ENCODE results near the gene GPRC5C. TPM values are rescaled to one million over a fixed set of nuclear protein-coding genes. Genes with fewer than 3 reads are reported as not detected.
"Not testable (repeated sequence)": the region's sequence is repeated elsewhere in the genome, so short reads cannot be mapped to it uniquely, and the experiment has no call there.

The GPRC5C gene
- total RNA-seq, 1 donor from 2014 or later: 243 TPM

DNA sequence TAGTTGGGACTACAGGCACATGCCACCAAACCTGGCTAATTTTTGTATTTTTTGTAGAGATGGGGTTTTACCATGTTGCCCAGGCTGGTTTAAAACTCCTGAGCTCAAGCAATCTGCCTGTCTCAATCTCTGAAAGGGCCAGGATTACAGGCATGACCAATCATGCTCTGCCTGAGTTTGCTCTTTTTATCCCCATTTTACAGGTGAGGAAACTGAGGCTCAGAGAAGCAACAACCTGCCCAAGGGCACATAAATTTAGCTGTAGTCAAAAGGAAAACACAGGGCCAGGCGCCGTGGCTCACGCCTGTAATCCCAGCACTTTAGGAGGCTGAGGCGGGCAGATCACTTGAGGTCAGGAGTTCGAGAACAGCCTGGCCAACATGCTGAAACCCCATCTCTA is 26.6 kb upstream of the GPRC5C start:
- not testable (repeated sequence) for DNase-seq (ENCODE audit: low spot score); ATAC-seq

- ATAC-seq (peak; percentile 80), DNase-seq (ENCODE audit: low spot score) (peak; percentile 73)
These were observed 24.5 kb upstream of the GPRC5C start for GRCh38 chr17:74407384-74407783.

GRCh38 chr17:74408262-74408661 is 23.6 kb upstream of the GPRC5C start:
- peak; percentile 60 for ATAC-seq

GRCh38 chr17:74408815-74409214 is 23.1 kb upstream of the GPRC5C start:
- ATAC-seq (no peak), DNase-seq (ENCODE audit: low spot score) (no peak)

More at GRCh38 chr17:74408262-74408661, 23.6 kb upstream of the GPRC5C start:
- no peak for DNase-seq (ENCODE audit: low spot score)

DNA sequence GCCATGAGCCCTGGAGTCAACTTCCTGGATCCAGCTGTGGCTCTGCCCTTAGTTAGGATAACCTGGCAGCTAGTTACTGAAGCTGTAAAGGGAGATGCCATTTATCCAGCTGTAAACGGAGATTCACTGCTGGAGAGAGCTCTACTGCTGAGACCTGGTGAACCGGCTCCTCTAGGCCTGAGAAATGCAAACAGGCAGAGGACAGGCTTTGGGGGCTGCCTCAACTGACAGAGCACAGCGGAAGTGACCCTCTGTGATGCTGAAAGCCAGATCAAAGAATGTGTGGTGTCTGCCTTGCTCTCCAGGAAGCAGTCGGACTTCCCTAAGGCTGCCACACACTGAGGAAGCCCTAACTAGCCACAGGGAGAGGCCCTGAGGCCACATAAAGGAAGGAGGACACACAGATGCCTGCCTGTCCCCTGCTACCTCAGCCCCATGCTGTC is 21.9 kb upstream of the GPRC5C start:
- no peak for DNase-seq (ENCODE audit: low spot score)
- ATAC-seq: no peak

DNA sequence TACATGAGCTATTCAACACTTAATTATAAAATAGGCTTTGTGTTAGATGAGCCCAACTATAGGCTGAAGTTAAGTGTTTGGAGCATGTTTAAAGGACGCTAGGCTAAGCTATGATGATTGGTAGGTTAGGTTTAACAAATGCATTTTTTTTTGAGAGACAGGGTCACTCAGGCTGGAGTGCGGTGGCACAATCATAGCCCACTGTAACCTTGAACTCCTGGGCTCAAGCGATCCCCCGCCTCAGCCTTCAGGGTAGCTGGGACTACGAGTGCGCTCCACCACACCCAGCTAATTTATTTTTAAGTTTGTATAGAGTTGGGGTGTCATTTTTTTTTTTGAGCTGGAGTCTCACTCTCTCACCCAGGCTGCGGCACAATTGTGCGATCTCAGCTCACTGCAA is 19.3 kb upstream of the GPRC5C start:
- no peak for DNase-seq (ENCODE audit: low spot score)
- no peak for ATAC-seq

- ATAC-seq (no peak), DNase-seq (ENCODE audit: low spot score) (no peak)
These were observed 18.4 kb upstream of the GPRC5C start for GRCh38 chr17:74413491-74413890.

DNA sequence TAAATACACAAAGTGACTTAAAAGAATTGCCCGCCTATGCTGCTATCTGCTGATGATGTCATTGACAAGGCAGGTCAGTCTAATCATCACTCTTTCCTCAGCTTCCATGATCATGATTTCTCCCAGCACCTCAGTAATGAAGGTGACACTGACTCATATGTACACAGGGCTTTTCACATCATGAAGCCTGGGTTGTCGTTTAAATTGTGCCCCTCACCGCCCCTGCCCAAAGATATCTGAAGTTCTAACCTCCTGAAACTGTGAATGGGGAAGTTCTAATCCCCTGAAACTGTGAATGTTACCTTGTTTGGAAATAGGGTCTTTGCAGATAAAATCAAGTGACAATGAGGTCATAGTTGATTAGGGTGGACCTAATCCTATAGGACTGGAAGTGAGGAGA is 17.4 kb upstream of the GPRC5C start:
- DNase-seq (ENCODE audit: low spot score) (no peak), ATAC-seq (no peak)

DNA sequence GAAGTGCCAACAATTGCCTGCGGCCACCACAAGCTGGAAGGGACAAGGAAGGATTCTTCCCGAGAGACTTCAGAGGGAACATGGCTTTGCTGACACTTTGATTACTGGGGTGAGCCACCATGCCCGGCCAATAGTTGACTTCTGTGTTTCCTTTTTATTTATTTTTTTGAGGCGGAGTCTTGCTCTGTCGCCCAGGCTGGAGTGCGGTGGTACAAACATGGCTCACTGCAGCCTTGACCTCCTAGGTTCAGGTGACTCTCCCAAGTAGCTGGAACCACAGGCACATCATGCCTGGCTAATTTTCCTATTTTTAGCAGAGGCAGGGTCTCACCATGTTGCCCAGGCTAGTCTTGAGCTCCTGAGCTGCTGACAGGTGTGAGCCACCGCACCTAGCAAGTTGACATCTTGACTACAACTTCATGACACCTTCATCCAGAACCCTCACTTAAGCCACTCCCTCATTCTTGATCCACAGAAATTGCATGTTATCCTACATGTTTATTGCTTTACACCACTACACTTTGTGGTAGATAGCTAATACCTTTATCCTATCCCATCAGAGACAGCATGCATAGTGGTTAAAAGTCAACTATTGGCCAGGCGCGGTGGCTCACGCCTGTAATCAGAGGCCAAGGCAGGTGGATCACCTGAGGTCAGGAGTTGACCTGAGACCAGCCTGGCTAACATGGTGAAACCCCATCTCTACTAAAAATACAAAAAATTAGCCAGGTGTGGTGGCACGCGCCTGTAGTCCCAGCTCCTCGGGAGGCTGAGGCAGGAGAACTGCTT is 16.1 kb upstream of the GPRC5C start:
- DNase-seq (ENCODE audit: low spot score) (no peak), ATAC-seq (no peak)

DNA sequence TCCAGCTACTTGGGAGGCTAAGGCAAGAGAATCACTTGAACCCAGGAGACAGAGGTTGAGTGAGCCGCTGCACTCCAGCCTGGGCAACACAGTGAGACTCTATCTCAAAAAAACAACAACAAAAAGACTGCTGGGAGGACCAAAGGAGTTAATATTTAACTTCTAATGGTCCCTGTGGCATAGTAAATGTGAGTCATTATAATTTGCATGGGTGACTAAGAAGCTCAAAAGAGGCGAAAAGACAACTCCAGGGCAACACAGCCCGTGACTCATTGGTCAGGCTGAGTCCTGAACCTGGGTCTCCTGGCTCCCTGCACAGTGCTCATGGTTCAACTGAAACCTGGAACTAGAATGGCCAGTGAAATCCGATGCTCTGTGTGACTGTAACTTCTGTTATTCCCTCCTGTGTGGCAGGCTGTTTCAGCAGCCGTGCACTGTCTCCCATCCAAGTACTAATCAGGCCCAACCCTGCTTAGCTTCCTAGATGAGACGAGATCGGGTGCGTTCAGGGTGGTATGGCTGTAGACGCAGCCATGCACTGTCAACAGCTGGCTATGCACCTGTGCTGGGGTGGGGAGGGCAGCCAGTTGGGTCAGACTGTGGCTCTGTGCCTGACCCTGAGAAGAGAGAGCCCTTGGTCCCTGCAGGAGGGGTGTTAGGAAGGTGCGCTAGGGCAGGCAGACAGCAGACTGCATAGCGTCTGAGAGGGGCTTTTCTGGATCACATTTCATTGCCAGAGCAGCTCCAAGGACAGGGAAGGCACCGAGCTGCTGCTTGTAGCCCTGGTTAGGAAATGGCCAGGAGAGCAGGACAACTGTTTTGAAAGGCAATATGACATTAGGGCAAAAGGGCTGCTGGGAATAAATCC is 14.5 kb upstream of the GPRC5C start:
- ATAC-seq: no peak
- no peak for DNase-seq (ENCODE audit: low spot score)

DNA sequence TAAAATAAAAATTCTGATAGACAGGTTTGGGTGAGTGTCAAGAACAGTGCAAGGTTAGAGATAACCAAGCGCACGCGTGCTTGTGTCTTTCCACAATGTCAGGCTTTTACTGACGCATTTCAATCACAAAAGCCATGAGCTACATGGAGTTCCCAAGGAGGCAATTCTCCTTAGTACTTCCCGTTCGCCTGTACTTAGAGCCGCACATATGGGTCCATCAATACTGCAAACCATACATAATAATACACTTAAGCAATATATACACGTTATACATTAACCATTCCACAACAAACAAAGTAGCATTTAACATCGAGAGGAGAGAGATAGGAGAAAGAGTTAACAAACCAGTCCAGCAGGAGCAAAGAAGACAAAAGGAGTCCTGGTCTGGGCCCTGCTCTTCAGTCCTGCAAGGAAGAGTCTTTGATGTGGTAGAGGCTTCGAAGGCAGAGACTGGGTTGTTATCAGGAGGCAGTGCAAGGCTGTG is 11.9 kb upstream of the GPRC5C start:
- no peak for DNase-seq (ENCODE audit: low spot score)
- ATAC-seq: no peak

- no peak for DNase-seq (ENCODE audit: low spot score)
- no peak for ATAC-seq
These were observed 7.8 kb upstream of the GPRC5C start for GRCh38 chr17:74424117-74424516.

DNA sequence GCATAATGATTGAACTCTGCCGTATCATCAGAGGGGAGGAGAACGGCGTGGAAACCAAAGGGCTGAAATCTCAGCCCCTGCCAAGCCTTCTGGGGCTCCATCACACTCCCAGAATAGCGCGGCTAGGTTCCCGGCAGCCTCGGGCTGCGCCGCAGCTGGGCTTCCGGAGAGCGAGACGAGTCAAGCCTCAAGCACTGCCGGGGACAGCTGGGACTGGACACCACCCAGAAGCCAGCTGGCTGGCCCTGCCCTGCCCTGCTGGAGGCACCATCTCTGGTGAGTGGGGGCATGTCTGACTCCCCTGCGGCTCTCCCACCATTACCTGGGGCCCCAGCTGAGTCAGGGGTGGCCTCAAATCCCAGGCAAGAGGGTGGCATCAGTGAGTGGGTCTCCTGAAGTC is 7.2 kb upstream of the GPRC5C start:
- ATAC-seq: no peak
- DNase-seq (ENCODE audit: low spot score): no peak

GRCh38 chr17:74426551-74427047 is 5.3 kb upstream of the GPRC5C start:
- no peak for DNase-seq (ENCODE audit: low spot score)
- ATAC-seq: no peak

- DNase-seq (ENCODE audit: low spot score) (peak; percentile 90), ATAC-seq (peak; percentile 57)
These were observed 4.7 kb upstream of the GPRC5C start for GRCh38 chr17:74427048-74427762.

DNA sequence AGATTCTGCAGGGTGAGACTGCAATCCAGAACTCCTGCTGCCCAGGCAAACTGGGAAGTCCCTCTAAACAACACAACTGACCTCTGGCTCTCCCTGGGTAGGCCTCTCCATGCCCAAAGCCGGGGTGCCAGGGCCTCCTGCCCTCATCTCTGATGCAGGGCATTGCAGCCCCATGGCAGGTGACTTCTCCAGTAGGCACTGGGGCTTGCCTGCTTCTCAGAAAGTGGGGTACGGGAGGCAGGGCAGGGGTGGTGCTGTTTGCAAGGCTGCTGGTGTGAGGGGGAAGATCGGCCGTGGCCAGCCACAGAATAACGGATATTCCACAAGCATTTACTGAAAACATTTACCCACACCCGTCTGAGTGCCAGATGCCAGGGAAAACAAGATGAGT is 4.1 kb upstream of the GPRC5C start:
- ATAC-seq (no peak), DNase-seq (ENCODE audit: low spot score) (no peak)

DNA sequence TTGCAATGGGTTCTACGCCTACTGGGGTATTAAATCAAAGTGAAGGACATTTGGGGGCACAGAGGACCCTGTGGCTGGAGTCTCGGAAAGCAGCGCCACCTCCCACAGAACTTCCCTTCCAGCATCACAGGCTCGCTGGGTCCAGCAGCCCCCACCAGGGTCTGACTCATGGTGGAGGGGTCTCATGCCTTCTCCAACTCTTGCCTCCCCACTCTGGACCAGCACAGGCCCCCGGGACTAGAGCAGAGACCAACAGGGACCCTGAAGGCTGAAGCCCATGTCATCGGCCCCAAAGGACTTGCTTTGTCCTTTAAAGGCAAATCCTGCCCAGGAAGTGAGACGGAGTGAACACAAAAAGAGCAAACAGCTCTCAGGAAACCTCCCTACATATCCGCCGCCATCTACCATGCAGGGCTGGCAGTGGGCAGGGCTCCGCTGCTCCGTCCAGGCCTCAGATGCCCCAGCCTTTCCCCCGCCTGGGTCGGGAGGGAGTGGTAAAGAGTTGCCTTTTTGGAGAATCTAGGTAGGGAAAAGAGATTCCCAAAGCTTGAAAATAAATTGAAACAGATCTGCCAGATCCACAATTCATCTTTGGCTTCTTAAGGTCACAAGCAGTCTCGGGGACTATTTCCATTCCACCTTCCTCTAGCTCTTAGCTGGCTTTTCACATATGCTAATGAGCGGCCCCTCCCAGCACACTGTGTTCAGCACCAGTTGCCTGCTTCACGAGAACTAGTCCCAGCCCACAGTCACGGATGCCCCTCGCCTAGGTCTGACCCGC is 2.1 kb upstream of the GPRC5C start:
- DNase-seq (ENCODE audit: low spot score): peak; percentile 81
- ATAC-seq: peak; percentile 44

GRCh38 chr17:74430385-74430705 is 1.5 kb upstream of the GPRC5C start:
- ATAC-seq (no peak), DNase-seq (ENCODE audit: low spot score) (no peak)

GRCh38 chr17:74430706-74431567 is 951 bp upstream of the GPRC5C start:
- ATAC-seq (peak; percentile 56), DNase-seq (ENCODE audit: low spot score) (peak; percentile 96)

GRCh38 chr17:74432424-74432690 is 469 bp downstream of the GPRC5C start:
- ATAC-seq (no peak), DNase-seq (ENCODE audit: low spot score) (no peak)
